Mucosa of descending colon (tissue), 3 donors: ENCODE data around the gene KCNH8. TPM values are rescaled to one million over a fixed set of nuclear protein-coding genes. Genes with fewer than 3 reads are reported as not detected.
A peak's percentile ranks its signal among the peaks of the same experiment; 100 is the strongest.

Experiments
- ATAC-seq: fragments of 200-7000 bp; cut with Tn5 transposase; one replicate; pipeline ENCODE4 v1.9.1; 2020; ENCODE audit warnings: mild to moderate bottlenecking, moderate library complexity
- DNase-seq, 3 donors: peaks; one replicate each; pipeline ENCODE4 v3.0.0-alpha.2; 2020
- H3K36me3 ChIP-seq: fragments of 200-600 bp; one replicate; pipeline ENCODE4 v1.8.0; 2021; ENCODE audit warnings: low read depth, mild to moderate bottlenecking
- H3K4me1 ChIP-seq: fragments of 200-600 bp; one replicate; pipeline ENCODE4 v1.8.0; 2021; ENCODE audit warnings: low read depth, mild to moderate bottlenecking
- H3K4me3 ChIP-seq: fragments of 200-600 bp; one replicate; pipeline ENCODE4 v1.8.0; 2021; ENCODE audit warnings: mild to moderate bottlenecking
- H3K9me3 ChIP-seq: fragments of 200-600 bp; one replicate; pipeline ENCODE4 v1.8.0; 2021; ENCODE audit warnings: mild to moderate bottlenecking
- intact Hi-C, 2 donors: fragments of 100-400 bp; cut with DNase I in 1 of 2; cut with micrococcal nuclease in 1 of 2; formaldehyde crosslinking; loops; one replicate each; pipeline versions ENCODE4 v1.11.0 to v1.11.1; 2022; cut with DNase I, micrococcal nuclease
- total RNA-seq, 3 donors: library from RNA; stranded (reverse); fragmentation: NEBNext Ultra II Directional in 2 of 3; extraction: Animal tissue kit (Norgen Biotek cat#: 25700) in 2 of 3; gene quantifications; one replicate each; pipeline versions ENCODE4 v1.2.1 to v1.2.4, GENCODE V29; 2021 to 2023
- TF ChIP-seq, protein P1 (sequence below): fragments of 200-600 bp; IDR thresholded peaks from one replicate; pipeline ENCODE4 v1.8.0; 2022; ENCODE audit warnings: antibody characterized with exemption, mild to moderate bottlenecking
- donor health status: DM: no; HTN: no; CAD: no; lungs with moderate emphysema.
- donor health status: DM: no; HTN: no; CAD: no.
- donor health status: DM: no; HTN: yes; CAD: no.

Gene KCNH8
- total RNA-seq, 3 donors from 2014 or later: 1.0 to 1.3 (median 1.1) TPM

DNA sequence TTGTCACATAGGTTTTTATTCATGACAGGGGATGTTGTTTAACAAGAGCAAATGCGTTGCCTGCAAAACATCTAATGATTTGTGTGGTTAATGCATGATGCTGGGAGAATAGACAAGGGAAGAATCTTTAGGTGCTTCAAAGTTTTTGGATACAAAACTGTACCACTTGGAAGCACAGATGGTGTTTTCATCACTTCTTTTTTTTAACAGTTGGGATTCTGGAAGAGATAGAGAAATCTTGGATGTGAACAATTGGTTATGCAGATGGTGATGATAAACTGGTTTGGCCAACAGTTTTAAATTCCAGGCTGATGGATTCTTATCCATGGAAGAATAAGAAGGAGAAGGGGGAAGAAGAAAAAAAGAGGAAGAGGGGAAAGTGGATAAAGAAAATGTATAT lies 379.4 kb downstream of the KCNH8 start:
- H3K9me3 ChIP-seq: no peaks in the 10 kb centered on the region
- no peak overlapping the region for H3K4me3 ChIP-seq
- H3K4me1 ChIP-seq: no peaks in the 10 kb centered on the region
- H3K36me3 ChIP-seq: no peaks in the 10 kb centered on the region
- TF ChIP-seq, protein P1, sequence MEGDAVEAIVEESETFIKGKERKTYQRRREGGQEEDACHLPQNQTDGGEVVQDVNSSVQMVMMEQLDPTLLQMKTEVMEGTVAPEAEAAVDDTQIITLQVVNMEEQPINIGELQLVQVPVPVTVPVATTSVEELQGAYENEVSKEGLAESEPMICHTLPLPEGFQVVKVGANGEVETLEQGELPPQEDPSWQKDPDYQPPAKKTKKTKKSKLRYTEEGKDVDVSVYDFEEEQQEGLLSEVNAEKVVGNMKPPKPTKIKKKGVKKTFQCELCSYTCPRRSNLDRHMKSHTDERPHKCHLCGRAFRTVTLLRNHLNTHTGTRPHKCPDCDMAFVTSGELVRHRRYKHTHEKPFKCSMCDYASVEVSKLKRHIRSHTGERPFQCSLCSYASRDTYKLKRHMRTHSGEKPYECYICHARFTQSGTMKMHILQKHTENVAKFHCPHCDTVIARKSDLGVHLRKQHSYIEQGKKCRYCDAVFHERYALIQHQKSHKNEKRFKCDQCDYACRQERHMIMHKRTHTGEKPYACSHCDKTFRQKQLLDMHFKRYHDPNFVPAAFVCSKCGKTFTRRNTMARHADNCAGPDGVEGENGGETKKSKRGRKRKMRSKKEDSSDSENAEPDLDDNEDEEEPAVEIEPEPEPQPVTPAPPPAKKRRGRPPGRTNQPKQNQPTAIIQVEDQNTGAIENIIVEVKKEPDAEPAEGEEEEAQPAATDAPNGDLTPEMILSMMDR: no peak
- intact Hi-C loops: no loop called here
- no peak for ATAC-seq
- no peak for DNase-seq

DNA sequence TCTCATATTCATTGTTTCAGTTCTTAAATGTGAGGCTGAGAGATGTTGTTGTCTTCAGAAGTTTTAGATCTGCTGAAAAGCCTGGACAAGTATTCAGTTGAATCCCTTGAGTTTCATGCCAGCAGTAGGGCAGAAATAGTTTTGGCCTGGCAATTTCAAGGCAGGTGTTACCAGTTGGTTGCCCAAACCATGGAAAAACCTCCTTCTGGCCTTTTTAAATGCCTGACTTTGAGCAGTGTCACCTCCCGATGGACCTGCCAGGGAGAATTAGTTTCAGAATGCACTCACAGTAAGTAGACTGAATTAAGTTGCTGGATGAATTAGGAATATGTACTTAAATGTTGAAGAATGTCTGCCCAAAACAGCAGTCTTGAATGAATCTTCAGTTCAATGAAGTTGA lies 383.1 kb downstream of the KCNH8 start:
- H3K4me1 ChIP-seq: no peaks in the 10 kb centered on the region
- no peaks in the 10 kb centered on the region for H3K9me3 ChIP-seq
- ATAC-seq: no peak
- intact Hi-C loops: no loop called here
- H3K4me3 ChIP-seq: no peak overlapping the region
- TF ChIP-seq, protein P1: no peak
- H3K36me3 ChIP-seq: no peaks in the 10 kb centered on the region
- DNase-seq: no peak

DNA sequence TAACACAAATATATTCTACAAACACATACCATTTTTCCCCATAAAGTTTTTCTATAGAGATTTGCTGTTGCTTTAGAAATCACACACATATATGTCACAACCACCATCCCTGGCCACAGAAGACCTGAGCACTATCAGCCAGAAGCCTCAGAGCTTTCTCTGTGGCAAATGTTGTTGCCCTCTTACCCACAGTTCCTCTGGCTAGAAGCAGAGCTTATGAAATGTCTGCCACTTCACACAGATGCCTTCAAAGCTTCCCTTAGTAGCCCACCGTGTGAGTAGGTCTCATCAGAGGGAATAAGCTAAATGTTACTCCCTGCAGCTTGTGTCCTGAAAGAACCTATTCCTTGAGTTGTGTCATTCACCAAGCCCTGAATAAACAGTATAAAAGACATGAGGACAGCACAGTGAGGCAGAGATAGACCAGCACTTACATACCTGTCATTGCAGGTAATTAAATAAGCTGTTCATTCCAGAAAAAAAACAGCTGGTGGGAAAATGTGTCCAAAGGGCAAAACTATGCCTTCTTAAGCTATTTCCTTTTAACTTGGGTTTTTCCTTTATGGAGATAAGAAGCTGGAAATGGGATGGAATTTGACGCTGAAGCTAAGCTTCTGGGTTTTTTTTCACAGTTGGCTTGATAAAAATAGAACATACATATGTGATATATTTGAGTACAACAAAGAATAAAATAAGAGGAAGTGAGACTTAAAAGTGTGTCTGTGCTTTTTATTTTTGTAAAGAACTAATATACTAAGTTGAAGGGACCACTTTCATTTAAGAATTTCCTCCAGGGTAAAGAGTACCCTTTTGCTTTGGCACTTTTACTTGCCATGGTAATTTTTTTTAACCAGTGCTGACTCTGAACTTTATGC lies 391.4 kb downstream of the KCNH8 start:
- intact Hi-C loops: no loop called here
- H3K4me3 ChIP-seq: no peak overlapping the region
- H3K4me1 ChIP-seq: no peaks in the 10 kb centered on the region
- TF ChIP-seq, protein P1: no peak
- H3K9me3 ChIP-seq: no peaks in the 10 kb centered on the region
- ATAC-seq (peak; percentile 81), DNase-seq (peak in 1 of 3 donors; percentile 16)
- H3K36me3 ChIP-seq: no peaks in the 10 kb centered on the region

DNA sequence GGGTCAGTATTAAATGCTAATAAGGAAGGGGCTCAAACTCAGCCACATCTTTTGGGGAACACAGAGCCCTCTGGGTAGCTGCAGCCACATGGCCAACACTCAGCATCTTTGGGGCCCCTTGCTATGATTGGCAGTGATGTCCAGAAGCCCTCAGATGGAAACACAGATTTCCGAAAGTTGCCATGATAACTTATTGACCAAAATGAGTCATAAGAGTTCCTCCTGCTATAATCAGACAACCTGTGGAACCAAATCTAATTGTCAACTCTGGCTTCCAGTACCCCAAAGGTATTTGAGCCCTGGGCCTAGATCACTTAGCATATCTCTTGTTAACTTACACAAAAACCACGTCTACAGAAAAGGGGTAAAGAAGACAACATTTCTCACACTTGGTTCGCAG lies 392.2 kb downstream of the KCNH8 start:
- Histone ChIP-seq H3K36me3 (no peaks in the 10 kb centered on the region), H3K4me1 (no peaks in the 10 kb centered on the region), H3K9me3 (no peaks in the 10 kb centered on the region), H3K4me3 (no peak overlapping the region)
- intact Hi-C loops: no loop called here
- TF ChIP-seq, protein P1: no peak
- no peak for DNase-seq
- ATAC-seq: no peak

DNA sequence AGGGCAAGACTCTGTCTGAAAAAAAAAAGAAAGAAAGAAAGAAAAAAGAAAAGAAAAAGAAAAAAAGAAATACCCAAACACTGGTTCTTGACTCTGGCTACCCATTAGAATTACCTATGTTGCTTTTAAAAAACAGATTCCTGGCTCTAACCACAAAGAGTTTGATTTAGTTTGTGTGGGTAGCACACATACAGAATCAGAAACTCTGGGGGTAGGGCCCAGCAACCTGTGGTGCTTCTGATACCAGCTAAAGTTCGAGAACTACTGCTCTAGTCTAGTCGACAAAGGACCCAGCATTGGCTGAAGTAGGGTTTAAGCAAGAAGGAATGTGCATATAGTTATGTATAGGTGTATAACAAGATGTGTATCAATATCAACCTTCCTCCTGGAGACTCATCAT lies 393.0 kb downstream of the KCNH8 start:
- H3K9me3 ChIP-seq: no peaks in the 10 kb centered on the region
- DNase-seq (no peak), ATAC-seq (no peak)
- no peak overlapping the region for H3K4me3 ChIP-seq
- intact Hi-C loops: no loop called here
- TF ChIP-seq, protein P1: no peak
- H3K36me3 ChIP-seq: no peaks in the 10 kb centered on the region
- no peaks in the 10 kb centered on the region for H3K4me1 ChIP-seq
